OCI-M2 (cell line): ENCODE data around the gene KIAA0408.
"Not testable (repeated sequence)": the region's sequence is repeated elsewhere in the genome, so short reads cannot be mapped to it uniquely, and the experiment has no call there.

Experiments used
- DNase-seq: peaks from one replicate; lab custom pipeline; 2025; ENCODE audit not compliant: unreplicated experiment; lab: John Stamatoyannopoulos, UW

KIAA0408 gene

GRCh38 chr6:127464161-127464880 is 5.1 kb upstream of the KIAA0408 start:
- no peak for DNase-seq

- no peak for DNase-seq
Observed at GRCh38 chr6:127463056-127463455, 3.9 kb upstream of the KIAA0408 start.

GRCh38 chr6:127462376-127462775 is 3.2 kb upstream of the KIAA0408 start:
- no peak for DNase-seq

GRCh38 chr6:127460465-127460864 is 1.3 kb upstream of the KIAA0408 start:
- DNase-seq = no peak

GRCh38 chr6:127458817-127459216 is 372 bp downstream of the KIAA0408 start:
- DNase-seq = no peak

GRCh38 chr6:127458222-127458621 is 967 bp downstream of the KIAA0408 start:
- no peak for DNase-seq

- DNase-seq = no peak
Observed at GRCh38 chr6:127457456-127458064, 1.6 kb downstream of the KIAA0408 start.

- DNase-seq = no peak
Observed at GRCh38 chr6:127456465-127456864, 2.7 kb downstream of the KIAA0408 start.

- DNase-seq = no peak
Observed at GRCh38 chr6:127453845-127454619, 5.2 kb downstream of the KIAA0408 start.

- DNase-seq = no peak
Observed at GRCh38 chr6:127452803-127453202, 6.4 kb downstream of the KIAA0408 start.

GRCh38 chr6:127451388-127451787 is 7.8 kb downstream of the KIAA0408 start:
- DNase-seq = no peak

GRCh38 chr6:127447780-127448179 is 11.4 kb downstream of the KIAA0408 start:
- DNase-seq = no peak

- no peak for DNase-seq
Observed at GRCh38 chr6:127446356-127446755, 12.8 kb downstream of the KIAA0408 start.

- DNase-seq = no peak
Observed at GRCh38 chr6:127441881-127442280, 17.3 kb downstream of the KIAA0408 start.

- DNase-seq = no peak
Observed at GRCh38 chr6:127439718-127440117, 19.5 kb downstream of the KIAA0408 start.

GRCh38 chr6:127436578-127437110 is 22.5 kb downstream of the KIAA0408 start:
- no peak for DNase-seq

- no peak for DNase-seq
Observed at GRCh38 chr6:127435626-127436220, 23.5 kb downstream of the KIAA0408 start.

GRCh38 chr6:127434651-127435050 is 24.5 kb downstream of the KIAA0408 start:
- no peak for DNase-seq

GRCh38 chr6:127428562-127428961 is 30.6 kb downstream of the KIAA0408 start:
- DNase-seq = not testable (repeated sequence)

- DNase-seq = no peak
Observed at GRCh38 chr6:127423921-127424320, 35.3 kb downstream of the KIAA0408 start.

GRCh38 chr6:127421164-127421563 is 38.0 kb downstream of the KIAA0408 start:
- DNase-seq = not testable (repeated sequence)
